ENCODE data around the gene PYCR2.

Gene PYCR2

GRCh38 chr1:225923381-225923691 lies 714 bp downstream of the PYCR2 start:
- DNase-seq (ENCODE audit: insufficient read length, low spot score) (no peak), FAIRE-seq (no peak)
- no peak for TF ChIP-seq CTCF (IDR thresholded peaks at IDR 0.05; ENCODE audit: insufficient read depth, missing control alignments)

GRCh38 chr1:225921734-225922709 lies 2.0 kb downstream of the PYCR2 start:
- TF ChIP-seq CTCF (IDR thresholded peaks at IDR 0.05; ENCODE audit: insufficient read depth, missing control alignments) = no peak
- no peak for DNase-seq (ENCODE audit: insufficient read length, low spot score)

GRCh38 chr1:225919906-225920305 lies 4.1 kb downstream of the PYCR2 start:
- FAIRE-seq (no peak), DNase-seq (ENCODE audit: insufficient read length, low spot score) (no peak)
- TF ChIP-seq CTCF (IDR thresholded peaks at IDR 0.05; ENCODE audit: insufficient read depth, missing control alignments) = no peak

More at GRCh38 chr1:225921734-225922709, 2.0 kb downstream of the PYCR2 start:
- FAIRE-seq = no peak

- no peak for TF ChIP-seq CTCF (IDR thresholded peaks at IDR 0.05; ENCODE audit: insufficient read depth, missing control alignments)
- DNase-seq (ENCODE audit: insufficient read length, low spot score) (no peak), FAIRE-seq (no peak)
Measured at GRCh38 chr1:225918280-225918679, 5.8 kb downstream of the PYCR2 start.

GRCh38 chr1:225917536-225917935 lies 6.5 kb downstream of the PYCR2 start:
- DNase-seq (ENCODE audit: insufficient read length, low spot score) = no peak
- FAIRE-seq = peak; percentile 69
- TF ChIP-seq CTCF (IDR thresholded peaks at IDR 0.05; ENCODE audit: insufficient read depth, missing control alignments) = no peak

GRCh38 chr1:225917101-225917500 lies 6.9 kb downstream of the PYCR2 start:
- TF ChIP-seq CTCF (IDR thresholded peaks at IDR 0.05; ENCODE audit: insufficient read depth, missing control alignments) = no peak
- FAIRE-seq (no peak), DNase-seq (ENCODE audit: insufficient read length, low spot score) (no peak)

- TF ChIP-seq CTCF (IDR thresholded peaks at IDR 0.05; ENCODE audit: insufficient read depth, missing control alignments) = no peak
- DNase-seq (ENCODE audit: insufficient read length, low spot score) (no peak), FAIRE-seq (no peak)
Measured at GRCh38 chr1:225915538-225915991, 8.5 kb downstream of the PYCR2 start.
